Neural cell (in vitro differentiated cells): ENCODE measurements around the gene AMELX. TPM values are rescaled to one million over a fixed set of nuclear protein-coding genes. Genes with fewer than 3 reads are reported as not detected.

ENCODE experiments used
- H2AFZ ChIP-seq: fragments of 200-600, 300-800 bp; sonication (generic), shearing (Covaris generic); 2 replicates; pipeline ENCODE4 v1.6.0; 2014; ENCODE audit warnings: low read depth, mild to moderate bottlenecking, antibody characterized with exemption, low read length, moderate library complexity
- H3F3A ChIP-seq: fragments of 200-600 bp; shearing (Covaris generic); 2 replicates; pipeline ENCODE4 v1.6.1; 2016; ENCODE audit warnings: mild to moderate bottlenecking, moderate library complexity, mixed read lengths, antibody characterized with exemption, low read length; ENCODE audit not compliant: insufficient read depth, poor library complexity, severe bottlenecking
- H3K27ac ChIP-seq: fragments of 200-600, 300-800 bp; sonication (generic), shearing (Covaris generic); 2 replicates; pipeline ENCODE4 v1.5.1; 2014; ENCODE audit warnings: mild to moderate bottlenecking, low read length, moderate library complexity
- H3K27me3 ChIP-seq: fragments of 300-800, 200-600 bp; sonication (generic), shearing (Covaris generic); 2 replicates; pipeline ENCODE4 v1.6.0; 2014; ENCODE audit warnings: mild to moderate bottlenecking, low read depth, low read length, moderate library complexity; ENCODE audit not compliant: insufficient read depth
- H3K36me3 ChIP-seq: fragments of 300-800, 200-600 bp; sonication (generic), shearing (Covaris generic); 2 replicates; pipeline ENCODE4 v1.5.1; 2014; ENCODE audit warnings: mild to moderate bottlenecking, antibody characterized with exemption, low read length, moderate library complexity; ENCODE audit not compliant: insufficient read depth
- H3K4me2 ChIP-seq: fragments of 300-800, 200-600 bp; sonication (generic), shearing (Covaris generic); 2 replicates; pipeline ENCODE4 v1.6.0; 2014; ENCODE audit warnings: mild to moderate bottlenecking, low read length
- H3K4me3 ChIP-seq: fragments of 300-800, 200-600 bp; sonication (generic), shearing (Covaris generic); 2 replicates; pipeline ENCODE4 v1.5.1; 2014; ENCODE audit warnings: mild to moderate bottlenecking, low read length, moderate library complexity
- H3K79me2 ChIP-seq: fragments of 200-600 bp; shearing (Covaris generic); replicated peaks from 2 replicates; pipeline ENCODE4 v1.6.0; 2014; ENCODE audit warnings: mild to moderate bottlenecking, low read length, moderate library complexity; ENCODE audit not compliant: insufficient read depth
- H3K9ac ChIP-seq: fragments of 300-800, 200-600 bp; sonication (generic), shearing (Covaris generic); 2 replicates; pipeline ENCODE4 v1.6.1; 2016; ENCODE audit warnings: mild to moderate bottlenecking, low read length, mixed read lengths
- H3K9me2 ChIP-seq: fragments of 200-600 bp; shearing (Covaris generic); 2 replicates; pipeline ENCODE4 v1.6.1; 2016; ENCODE audit warnings: mild to moderate bottlenecking, low read length, mixed read lengths; ENCODE audit not compliant: insufficient read depth
- H3K9me3 ChIP-seq: fragments of 200-600, 300-800 bp; sonication (generic), shearing (Covaris generic); 2 replicates; pipeline ENCODE4 v1.6.1; 2016; ENCODE audit warnings: mild to moderate bottlenecking, mixed run types, low read length, moderate library complexity, mixed read lengths
- H4K20me1 ChIP-seq: fragments of 200-600 bp; shearing (Covaris generic); 2 replicates; pipeline ENCODE4 v1.6.1; 2016; ENCODE audit warnings: mild to moderate bottlenecking, mixed run types; ENCODE audit not compliant: insufficient read depth
- CTCF ChIP-seq: fragments of 450-650 bp; IDR thresholded peaks from 2 replicates; pipeline ENCODE4 v1.5.1; 2014; ENCODE audit warnings: antibody characterized with exemption, mild to moderate bottlenecking, moderate library complexity; ENCODE audit not compliant: poor library complexity, severe bottlenecking
- EP300 ChIP-seq: fragments of 450-650 bp; conservative IDR thresholded peaks from 2 replicates; pipeline ENCODE4 v1.6.1; 2014; ENCODE audit warnings: antibody characterized with exemption, mild to moderate bottlenecking, moderate library complexity; ENCODE audit not compliant: poor library complexity, severe bottlenecking
- EZH2 ChIP-seq: fragments of 200-600, 300-800 bp; shearing (Covaris generic), sonication (generic); IDR thresholded peaks from 2 replicates; pipeline ENCODE4 v1.6.1; 2014; ENCODE audit warnings: antibody characterized with exemption, low read length, borderline replicate concordance, mild to moderate bottlenecking; ENCODE audit not compliant: insufficient read depth, poor library complexity, severe bottlenecking
- MXI1 ChIP-seq: fragments of 450-650 bp; conservative IDR thresholded peaks from 2 replicates; pipeline ENCODE4 v1.6.1; 2014; ENCODE audit warnings: antibody characterized with exemption, mild to moderate bottlenecking; ENCODE audit not compliant: poor library complexity, severe bottlenecking
- POLR2AphosphoS5 ChIP-seq: IDR thresholded peaks from 2 replicates; pipeline ENCODE4 v1.6.1; 2012
- RAD21 ChIP-seq: fragments of 450-650 bp; conservative IDR thresholded peaks from 2 replicates; pipeline ENCODE4 v1.6.1; 2014; ENCODE audit warnings: antibody characterized with exemption, mild to moderate bottlenecking, moderate library complexity
- REST ChIP-seq: IDR thresholded peaks from 2 replicates; pipeline ENCODE4 v1.6.1; 2012; ENCODE audit warnings: borderline replicate concordance
- SMC3 ChIP-seq: fragments of 450-650 bp; conservative IDR thresholded peaks from 2 replicates; pipeline ENCODE4 v1.6.1; 2014; ENCODE audit warnings: antibody characterized with exemption, mild to moderate bottlenecking, moderate library complexity; ENCODE audit not compliant: poor library complexity
- TAF1 ChIP-seq: IDR thresholded peaks from 2 replicates; pipeline ENCODE4 v1.6.1; 2012; ENCODE audit warnings: low read depth
- polyA plus RNA-seq: library from polyadenylated mRNA; depleted of rRNA; stranded (reverse); fragments of >200 nt; gene quantifications from 2 replicates; pipeline ENCODE4 v1.2.3, GENCODE V29; 2014

The AMELX gene
- polyA plus RNA-seq, 1 donor from 2014 or later, result not detected

GRCh38 chrX:11290416-11291102 is 2.7 kb upstream of the AMELX start:
- TF ChIP-seq REST (no peak), EP300 (no peak), SMC3 (no peak), RAD21 (no peak), EZH2 (no peak), CTCF (no peak), TAF1 (no peak), MXI1 (no peak), POLR2AphosphoS5 (no peak)

GRCh38 chrX:11296051-11296450 is 2.8 kb downstream of the AMELX start:
- Histone ChIP-seq H3K9me2 (no peaks in the 10 kb centered on the region), H4K20me1 (no peaks in the 10 kb centered on the region), H3K27ac (no peak overlapping the region), H3K9me3 (no peaks in the 10 kb centered on the region), H3K4me3 (no peak overlapping the region), H3K4me2 (no peak overlapping the region), H3K36me3 (no peaks in the 10 kb centered on the region), H3K9ac (no peak overlapping the region), H3K27me3 (no peaks in the 10 kb centered on the region), H3F3A (no peaks in the 10 kb centered on the region), H3K79me2 (no peaks in the 10 kb centered on the region), H2AFZ (no peak overlapping the region)
- no peak for TF ChIP-seq REST
- TF ChIP-seq TAF1, result no peak
- no peak for TF ChIP-seq CTCF
- TF ChIP-seq POLR2AphosphoS5, result no peak

More at GRCh38 chrX:11290416-11291102, 2.7 kb upstream of the AMELX start:
- Histone ChIP-seq H3K27me3 (no peaks in the 10 kb centered on the region), H3K36me3 (no peaks in the 10 kb centered on the region), H4K20me1 (no peaks in the 10 kb centered on the region), H3K9me3 (no peaks in the 10 kb centered on the region), H3K79me2 (no peaks in the 10 kb centered on the region), H3F3A (no peaks in the 10 kb centered on the region), H3K9me2 (no peaks in the 10 kb centered on the region), H3K9ac (no peak overlapping the region), H2AFZ (no peak overlapping the region), H3K4me3 (no peak overlapping the region), H3K27ac (no peak overlapping the region), H3K4me2 (no peak overlapping the region)
